Measurements from ENCODE around the gene GRHL3.
A peak's percentile ranks its signal among the peaks of the same experiment; 100 is the strongest.

The GRHL3 gene

GRCh38 chr1:24374891-24375786 is 56.0 kb downstream of the GRHL3 start:
- no peak for DNase-seq

- DNase-seq, result no peak
These were observed 60.7 kb downstream of the GRHL3 start for GRCh38 chr1:24379733-24380315.

- no peak for DNase-seq
These were observed 61.4 kb downstream of the GRHL3 start for GRCh38 chr1:24380508-24380907.

GRCh38 chr1:24381256-24381655 is 62.1 kb downstream of the GRHL3 start:
- no peak for DNase-seq

- no peak for DNase-seq
These were observed 63.0 kb downstream of the GRHL3 start for GRCh38 chr1:24382165-24382577.

- DNase-seq, result no peak
These were observed 64.3 kb downstream of the GRHL3 start for GRCh38 chr1:24383381-24383940.

GRCh38 chr1:24384251-24385090 is 65.3 kb downstream of the GRHL3 start:
- peak; percentile 13 for DNase-seq

GRCh38 chr1:24385160-24385940 is 66.2 kb downstream of the GRHL3 start:
- no peak for DNase-seq

- no peak for DNase-seq
These were observed 67.1 kb downstream of the GRHL3 start for GRCh38 chr1:24386241-24386640.

GRCh38 chr1:24386931-24387330 is 67.8 kb downstream of the GRHL3 start:
- no peak for DNase-seq

- no peak for DNase-seq
These were observed 68.5 kb downstream of the GRHL3 start for GRCh38 chr1:24387636-24388175.

- DNase-seq, result no peak
These were observed 69.3 kb downstream of the GRHL3 start for GRCh38 chr1:24388331-24388885.

- no peak for DNase-seq
These were observed 70.1 kb downstream of the GRHL3 start for GRCh38 chr1:24389231-24389678.

- peak; percentile 55 for DNase-seq
These were observed 72.0 kb downstream of the GRHL3 start for GRCh38 chr1:24390924-24391782.

GRCh38 chr1:24391882-24392603 is 72.9 kb downstream of the GRHL3 start:
- DNase-seq, result no peak

GRCh38 chr1:24392604-24392946 is 73.4 kb downstream of the GRHL3 start:
- no peak for DNase-seq

GRCh38 chr1:24392982-24393650 is 74.0 kb downstream of the GRHL3 start:
- no peak for DNase-seq

GRCh38 chr1:24393892-24394291 is 74.7 kb downstream of the GRHL3 start:
- DNase-seq, result peak; percentile 15

GRCh38 chr1:24400065-24400464 is 80.9 kb downstream of the GRHL3 start:
- DNase-seq, result no peak

All from T1000 (cell line).